Left hindlimb (tissue), 1 donor: ENCODE data around the gene TTLL12.

Source experiments
- DNase-seq: peaks from one replicate; pipeline ENCODE4 v3.0.0-alpha.2; 2018

Gene TTLL12

GRCh38 chr22:43186272-43187170, at the start of gene TTLL12:
TSS of gene TTLL12 (minus strand) at chr22:43187134. CDS start at chr22:43187069, 65 bp downstream.
- peak; percentile 74 for DNase-seq

GRCh38 chr22:43235445-43236409, 48.8 kb upstream of the TTLL12 start:
- DNase-seq: no peak

DNA sequence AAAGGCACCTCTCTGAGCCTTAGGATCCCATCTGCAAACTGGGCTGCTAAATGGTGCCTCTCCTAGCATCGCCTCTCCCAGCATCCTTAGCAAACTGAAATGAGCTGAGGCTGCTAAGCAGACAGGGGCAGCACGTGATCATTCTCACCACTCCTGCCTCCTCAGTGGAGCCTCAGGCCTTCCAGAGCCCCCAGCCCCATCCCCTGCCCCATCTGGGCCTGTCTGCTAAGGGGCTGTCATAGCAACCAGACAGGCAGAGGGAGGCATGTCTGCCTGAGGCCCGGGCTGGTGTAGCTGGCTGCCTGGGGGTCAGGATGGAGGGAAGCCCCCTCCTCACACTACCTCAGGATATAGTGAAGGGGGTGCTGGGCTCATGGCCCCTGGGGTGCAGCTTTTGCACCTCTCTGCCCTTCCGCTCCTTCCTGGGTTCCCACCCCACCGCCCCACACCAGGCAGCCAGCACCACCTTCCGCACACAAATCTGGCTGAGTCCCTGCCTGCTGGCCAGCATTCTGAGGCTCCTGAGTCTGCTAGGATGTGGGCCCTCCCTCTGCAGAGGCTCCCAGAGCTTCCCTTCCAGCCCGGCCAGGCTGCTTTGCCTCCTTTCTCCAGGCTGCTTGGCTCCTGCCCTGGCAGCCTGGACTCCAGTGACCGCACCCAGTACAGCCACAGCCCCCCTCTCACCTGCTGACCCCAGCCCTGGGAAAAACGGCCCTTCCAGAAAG, 47.5 kb upstream of the TTLL12 start:
- no peak for DNase-seq

- DNase-seq: no peak
These were observed 46.6 kb upstream of the TTLL12 start for GRCh38 chr22:43233529-43233928.

DNA sequence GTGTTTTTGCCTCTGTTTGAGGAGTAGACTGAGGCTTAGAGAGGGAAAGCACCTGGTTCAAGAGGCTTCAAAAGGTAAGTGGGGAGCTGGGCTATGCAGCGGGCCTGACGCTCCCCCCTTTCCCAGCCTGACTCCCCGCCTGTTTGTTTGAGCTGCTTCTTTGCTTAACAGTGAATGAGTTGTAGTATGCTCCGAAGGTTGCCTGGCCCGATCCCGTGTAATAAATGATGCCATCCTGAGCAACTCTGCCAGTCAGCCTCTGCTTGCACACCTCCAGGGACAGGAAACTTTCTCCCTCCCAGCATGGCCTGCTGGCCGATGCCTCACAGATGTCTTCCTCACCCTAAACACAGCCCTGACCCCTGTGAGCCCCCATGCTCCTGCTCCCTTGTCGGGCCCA, 45.5 kb upstream of the TTLL12 start:
- DNase-seq: no peak

DNA sequence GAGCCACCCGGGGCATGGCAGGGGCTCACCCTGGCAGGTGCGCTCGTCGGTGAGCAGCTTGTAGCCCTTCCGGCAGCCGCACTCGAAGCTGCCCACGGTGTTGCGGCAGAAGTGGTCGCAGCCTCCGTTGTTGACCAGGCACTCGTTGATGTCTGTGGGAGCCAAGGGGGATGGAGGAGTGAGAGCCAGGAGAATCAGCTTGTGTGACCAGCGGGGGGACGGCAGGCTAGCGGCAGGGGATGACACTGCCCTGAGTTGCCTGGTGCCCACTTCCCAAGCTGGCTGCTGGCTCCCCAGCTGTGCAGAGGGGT, 44.7 kb upstream of the TTLL12 start:
- DNase-seq: no peak

DNA sequence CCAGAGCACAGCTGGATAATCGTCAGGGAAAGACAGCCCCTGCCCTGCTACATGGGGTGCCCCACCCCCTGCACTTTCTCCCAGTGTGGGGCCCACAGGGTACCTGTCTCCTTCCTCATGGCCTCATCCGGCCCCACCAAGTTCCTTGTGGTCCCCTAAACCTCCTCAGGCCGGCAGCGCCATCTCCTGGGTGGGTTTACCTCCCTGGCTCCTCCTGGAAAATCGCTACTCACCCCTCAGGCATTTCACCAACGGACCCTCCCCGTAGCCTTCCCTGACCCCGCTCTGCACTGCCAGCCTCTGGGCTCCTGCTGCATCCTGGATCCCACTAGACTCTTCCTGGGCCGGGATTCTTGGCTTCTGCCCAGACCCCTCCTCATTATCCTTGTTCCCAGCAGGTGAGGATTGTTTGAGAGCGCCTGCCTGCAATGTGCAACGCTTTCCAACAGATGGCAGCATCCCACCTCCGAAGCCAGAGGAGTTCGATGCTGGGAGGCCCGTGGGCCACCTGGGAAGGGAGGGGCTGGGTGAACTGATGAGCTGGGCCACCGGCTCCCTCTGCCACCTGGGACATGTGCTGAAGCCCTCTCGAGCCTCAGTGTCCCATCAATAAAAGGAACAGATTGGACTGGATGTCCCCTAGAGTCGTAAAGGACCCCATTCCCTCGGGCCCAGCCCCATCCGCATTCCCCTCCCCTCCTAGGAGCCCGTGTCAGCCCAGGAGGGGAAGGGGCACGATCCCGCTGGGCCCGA, 44.2 kb upstream of the TTLL12 start:
- no peak for DNase-seq

GRCh38 chr22:43230571-43230970, 43.6 kb upstream of the TTLL12 start:
- DNase-seq: no peak

GRCh38 chr22:43228863-43229262, 41.9 kb upstream of the TTLL12 start:
- DNase-seq: no peak

DNA sequence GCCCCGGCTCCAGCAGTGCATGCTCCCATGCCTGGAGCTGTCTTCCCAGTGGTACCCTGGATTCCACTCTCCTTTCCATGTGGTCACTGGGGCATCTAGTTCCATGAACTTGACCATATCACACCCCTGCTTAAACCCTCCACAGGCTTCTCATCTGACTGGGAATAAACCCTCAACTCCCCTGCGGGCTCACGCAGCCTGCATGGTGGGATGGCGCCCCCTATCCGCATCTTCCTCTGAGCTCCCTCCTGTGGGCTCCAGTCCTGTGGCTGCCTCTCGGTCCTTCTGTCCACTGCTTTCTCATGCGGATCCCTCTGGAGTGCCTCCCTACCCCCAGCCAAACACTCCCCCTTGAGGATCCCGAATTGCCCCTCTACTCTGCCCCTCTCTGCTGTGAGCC, 41.4 kb upstream of the TTLL12 start:
- no peak for DNase-seq

DNA sequence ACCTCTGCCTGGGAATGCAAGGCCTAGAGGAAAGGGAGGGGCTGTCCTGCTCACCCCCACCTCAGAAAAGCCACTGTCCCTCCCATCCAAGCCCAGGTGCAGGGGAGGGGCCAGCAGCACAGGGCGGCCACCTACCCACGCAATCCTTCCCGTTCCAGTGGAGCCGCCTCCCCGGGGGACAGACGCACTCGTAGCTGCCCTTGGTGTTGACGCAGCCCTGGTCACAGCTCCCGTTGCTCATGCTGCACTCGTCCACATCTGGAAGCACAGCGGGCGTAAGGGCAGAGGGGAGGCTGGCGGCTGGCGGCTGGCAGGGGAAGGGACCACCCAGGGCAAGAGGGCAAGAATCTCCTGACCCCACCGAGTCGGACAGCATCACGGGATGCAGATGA, 40.3 kb upstream of the TTLL12 start:
- no peak for DNase-seq

DNA sequence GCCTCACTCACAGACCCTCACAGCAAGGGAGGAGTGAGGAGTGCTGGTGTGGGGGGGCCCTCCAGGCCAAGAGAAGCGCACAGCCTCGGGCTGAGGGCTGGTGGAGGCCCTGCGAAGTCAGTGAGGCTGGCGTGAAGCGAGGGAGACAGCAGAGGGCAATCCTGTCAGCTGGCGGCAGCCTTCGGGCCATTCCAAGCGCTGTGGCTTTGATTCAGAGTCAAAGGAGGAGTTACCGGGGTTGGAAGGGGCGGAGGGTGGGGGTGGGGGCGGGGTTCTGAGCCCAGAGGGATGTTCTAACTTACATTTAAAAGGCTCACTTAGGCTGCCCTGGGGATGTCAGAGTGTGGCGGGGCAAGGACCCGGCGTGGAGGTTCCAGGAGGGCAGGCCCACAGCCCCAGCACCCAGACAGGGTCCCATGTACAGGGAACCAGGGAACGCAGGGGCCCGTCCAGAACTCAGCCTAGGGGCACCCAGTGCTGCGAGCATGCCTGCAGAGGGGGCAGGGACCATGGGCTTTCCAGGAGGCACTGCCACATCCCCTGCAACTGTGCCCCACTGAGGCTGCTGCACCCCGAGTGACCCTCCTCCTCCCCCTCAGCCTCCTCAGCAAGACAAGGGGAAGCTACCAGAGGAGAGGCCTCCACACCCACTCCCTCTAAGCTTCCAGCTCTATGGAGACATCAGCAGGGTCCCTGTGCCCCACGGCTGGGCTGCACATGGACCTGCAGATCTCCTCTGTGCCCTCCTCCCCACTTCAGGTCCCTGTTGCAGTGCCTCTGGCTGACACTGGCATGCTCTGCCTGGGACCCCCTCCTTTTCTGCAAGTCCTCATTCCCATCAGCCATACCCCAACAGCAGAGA, 39.7 kb upstream of the TTLL12 start:
- peak; percentile 77 for DNase-seq

GRCh38 chr22:43225609-43226008, 38.7 kb upstream of the TTLL12 start:
- DNase-seq: no peak

DNA sequence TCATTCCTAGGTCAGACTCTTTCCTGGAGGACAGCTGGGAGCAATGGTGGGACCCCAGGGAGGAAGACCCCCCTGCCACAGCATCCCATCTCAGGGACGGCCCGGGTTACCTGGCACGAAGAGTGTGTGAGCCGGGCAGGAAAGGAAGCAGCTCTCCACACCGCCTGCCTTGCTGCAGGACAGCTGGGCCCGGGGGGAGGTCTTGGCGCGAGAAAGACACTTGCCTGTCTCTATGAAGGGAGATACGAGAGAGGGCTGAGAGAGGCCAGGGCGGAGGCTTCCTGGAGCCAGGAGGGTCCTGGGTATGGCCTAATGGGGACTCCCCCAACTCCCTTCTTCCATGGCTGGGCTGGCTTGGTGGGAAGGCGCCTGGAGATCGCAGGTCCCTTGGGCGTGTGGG, 36.1 kb upstream of the TTLL12 start:
- DNase-seq: no peak

DNA sequence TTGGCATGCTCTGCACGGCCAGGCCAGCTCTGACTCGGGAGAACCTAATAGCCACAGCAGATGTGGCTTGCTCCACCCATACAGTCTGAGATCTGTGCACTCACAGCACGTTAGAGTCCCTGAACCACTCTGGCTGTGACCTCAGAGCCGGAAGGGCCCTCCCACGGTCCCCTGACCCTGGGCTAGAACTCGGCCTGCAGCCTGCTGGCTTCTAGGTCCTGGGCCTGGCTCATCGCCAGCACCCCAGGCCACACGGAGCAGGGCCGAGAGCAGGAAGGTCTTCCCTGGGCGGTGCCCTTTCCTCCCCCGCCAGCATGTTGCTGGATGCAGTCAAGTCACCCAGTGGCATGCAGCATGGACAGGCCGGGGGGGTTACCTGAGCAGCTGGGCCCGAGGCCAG, 35.3 kb upstream of the TTLL12 start:
- no peak for DNase-seq

DNA sequence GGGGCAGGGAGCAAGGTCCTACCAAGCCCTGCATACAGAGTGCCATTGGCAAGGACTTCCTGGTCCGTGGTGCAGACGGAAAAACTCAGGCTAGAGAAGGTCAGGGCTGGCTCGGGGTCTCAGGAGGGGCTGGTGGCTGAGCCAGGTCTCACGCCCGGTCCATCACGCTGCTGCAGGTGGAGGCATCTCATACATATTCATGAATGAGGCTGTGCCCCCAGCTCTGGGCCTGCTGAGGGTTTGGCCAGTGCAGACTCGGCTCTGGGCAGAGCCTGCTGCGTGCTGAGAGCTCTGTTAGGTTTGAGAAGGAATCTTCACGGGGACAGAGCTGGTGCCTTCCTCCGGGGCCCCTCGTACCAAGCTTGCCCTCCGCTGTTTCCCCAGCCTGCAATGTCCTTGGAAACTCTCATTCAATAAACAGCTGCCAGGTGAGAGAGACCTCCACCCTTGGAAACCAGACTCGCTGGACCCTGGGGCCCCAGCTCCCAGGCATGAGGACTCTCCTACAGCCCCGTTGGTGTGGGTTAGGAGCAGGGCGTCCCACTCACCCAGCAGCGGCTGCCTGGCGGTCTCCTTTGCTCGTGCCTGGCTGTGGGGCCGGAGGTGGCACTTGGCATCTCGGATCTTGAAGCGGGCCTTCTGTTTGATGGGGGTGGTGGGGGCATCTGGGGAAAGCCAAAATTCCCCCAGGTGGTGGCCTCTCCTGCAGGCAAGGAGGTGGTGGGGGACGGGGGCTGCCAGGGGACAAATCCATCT, 33.9 kb upstream of the TTLL12 start:
- no peak for DNase-seq

GRCh38 chr22:43218786-43219185, 31.9 kb upstream of the TTLL12 start:
- no peak for DNase-seq

DNA sequence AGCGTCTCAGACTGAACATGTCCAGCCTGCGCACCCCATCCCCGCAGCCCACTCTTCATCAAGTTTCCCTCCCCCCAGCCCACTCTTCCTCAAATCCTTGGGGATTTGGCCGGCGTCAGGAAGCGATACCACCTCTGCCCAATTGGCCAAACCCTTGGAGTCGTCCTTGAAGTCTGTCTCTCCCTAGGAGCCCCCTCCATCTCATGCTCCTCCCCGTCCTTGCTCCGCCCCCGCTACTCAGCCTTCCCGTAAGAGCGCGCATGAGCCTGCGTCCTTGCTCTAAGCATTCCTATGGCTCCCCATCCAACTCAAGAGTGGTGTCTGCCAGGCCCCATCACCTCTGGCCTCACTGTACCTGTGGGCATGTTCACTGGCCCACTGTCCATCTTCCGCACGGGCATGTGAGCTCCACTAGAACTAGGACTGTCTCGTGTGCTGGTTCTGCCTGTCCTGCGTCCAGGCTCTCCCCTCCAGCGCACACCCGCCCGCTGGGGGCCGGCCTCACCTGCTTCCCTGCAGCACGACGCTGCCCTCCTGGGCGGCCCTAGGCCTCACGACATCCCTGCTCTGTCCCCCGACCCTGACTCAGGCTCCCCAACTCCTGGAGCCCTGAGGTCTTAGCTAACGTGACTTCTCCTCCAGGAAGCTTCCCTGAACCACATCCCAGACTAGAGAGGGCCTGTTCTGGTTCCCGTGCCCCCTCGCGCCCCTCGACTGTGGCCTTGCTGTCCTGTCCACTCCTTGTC, 30.5 kb upstream of the TTLL12 start:
- DNase-seq: no peak

DNA sequence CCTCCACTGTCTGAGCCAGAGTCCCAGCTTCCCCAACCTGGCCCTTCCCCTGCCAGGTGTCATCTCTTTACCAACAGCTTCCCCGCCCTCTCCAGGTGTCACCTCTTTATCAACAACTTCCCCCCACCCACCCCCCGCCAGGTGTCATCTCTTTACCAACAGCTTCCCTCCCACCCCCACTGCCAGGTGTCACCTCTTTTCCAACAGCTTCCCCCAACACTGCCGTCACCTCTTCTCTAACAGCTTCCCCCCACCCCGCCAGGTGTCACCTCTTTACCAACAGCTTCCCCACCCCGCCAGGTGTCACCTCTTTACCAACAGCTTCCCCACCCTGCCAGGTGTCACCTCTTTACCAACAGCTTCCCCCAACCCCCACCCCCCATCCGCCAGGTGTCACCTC, 29.8 kb upstream of the TTLL12 start:
- no peak for DNase-seq

- no peak for DNase-seq
These were observed 27.0 kb upstream of the TTLL12 start for GRCh38 chr22:43213962-43214361.
